Measurements from ENCODE around the gene OGDH.

DNA sequence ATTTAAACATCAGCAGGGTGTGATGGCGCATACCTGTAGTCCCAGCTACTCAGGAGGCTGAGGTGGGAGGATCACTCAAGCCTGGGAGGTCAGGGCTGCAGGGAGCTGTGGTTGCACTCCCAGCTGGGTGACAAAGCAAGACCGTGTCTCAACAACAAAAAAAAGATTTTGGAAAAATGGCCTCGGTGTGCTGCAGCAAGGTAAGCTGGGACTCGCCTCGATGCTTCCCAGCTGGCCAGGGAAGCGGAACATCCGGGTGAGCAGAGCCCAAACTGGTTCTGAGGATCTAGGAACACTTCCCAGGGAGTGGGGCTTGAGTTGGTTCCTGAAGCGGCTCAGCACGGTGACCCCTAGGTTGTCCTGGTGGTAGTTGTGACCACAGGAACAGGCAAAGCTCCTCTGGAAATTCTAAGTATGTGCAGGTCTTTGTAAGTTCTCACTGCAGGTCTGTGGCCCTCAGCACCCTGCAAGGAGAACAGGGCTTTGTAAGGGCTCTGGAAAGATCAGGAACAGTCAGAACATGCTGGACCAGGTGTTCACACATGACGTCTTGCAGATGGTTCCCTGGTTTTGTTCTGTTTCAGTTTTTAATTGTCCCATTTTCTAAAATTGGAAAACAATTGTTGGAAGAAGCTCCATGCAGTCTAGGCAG lies 103.6 kb downstream of the OGDH start:
- TF ChIP-seq, protein P1, sequence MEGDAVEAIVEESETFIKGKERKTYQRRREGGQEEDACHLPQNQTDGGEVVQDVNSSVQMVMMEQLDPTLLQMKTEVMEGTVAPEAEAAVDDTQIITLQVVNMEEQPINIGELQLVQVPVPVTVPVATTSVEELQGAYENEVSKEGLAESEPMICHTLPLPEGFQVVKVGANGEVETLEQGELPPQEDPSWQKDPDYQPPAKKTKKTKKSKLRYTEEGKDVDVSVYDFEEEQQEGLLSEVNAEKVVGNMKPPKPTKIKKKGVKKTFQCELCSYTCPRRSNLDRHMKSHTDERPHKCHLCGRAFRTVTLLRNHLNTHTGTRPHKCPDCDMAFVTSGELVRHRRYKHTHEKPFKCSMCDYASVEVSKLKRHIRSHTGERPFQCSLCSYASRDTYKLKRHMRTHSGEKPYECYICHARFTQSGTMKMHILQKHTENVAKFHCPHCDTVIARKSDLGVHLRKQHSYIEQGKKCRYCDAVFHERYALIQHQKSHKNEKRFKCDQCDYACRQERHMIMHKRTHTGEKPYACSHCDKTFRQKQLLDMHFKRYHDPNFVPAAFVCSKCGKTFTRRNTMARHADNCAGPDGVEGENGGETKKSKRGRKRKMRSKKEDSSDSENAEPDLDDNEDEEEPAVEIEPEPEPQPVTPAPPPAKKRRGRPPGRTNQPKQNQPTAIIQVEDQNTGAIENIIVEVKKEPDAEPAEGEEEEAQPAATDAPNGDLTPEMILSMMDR (IDR thresholded peaks at IDR 0.05) = no peak
- no peak for TF ChIP-seq POLR2AphosphoS5 (IDR thresholded peaks at IDR 0.05)

Measured in transverse colon (tissue), 4 donors.